ENCODE results near the gene MYDGF. TPM values are rescaled to one million over a fixed set of nuclear protein-coding genes. Genes with fewer than 3 reads are reported as not detected.

MYDGF gene
- total RNA-seq, 4 donors from 2014 or later, result 33.2 to 52.5 (median 41.5) TPM

DNA sequence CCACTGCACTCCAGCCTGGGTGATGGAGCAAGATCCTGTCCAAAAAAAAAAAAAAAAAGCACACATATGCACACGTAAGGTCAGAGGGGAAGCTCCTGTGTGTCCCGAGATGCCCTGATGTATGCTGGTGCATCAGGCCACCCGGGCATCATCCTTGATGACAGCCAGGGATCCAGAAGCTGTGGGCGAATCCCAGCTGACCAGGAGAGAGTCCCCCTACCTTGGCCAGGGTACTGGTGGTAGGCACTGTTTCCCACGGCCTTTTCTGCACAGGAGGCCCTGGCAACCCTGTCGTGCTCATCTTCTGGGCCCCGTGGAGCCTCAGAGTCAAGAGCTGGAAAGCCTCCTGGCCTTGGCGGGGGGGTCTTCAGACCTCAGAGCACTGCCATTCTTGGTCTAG is 14.0 kb downstream of the MYDGF start:
- Histone ChIP-seq H3K4me1 (no peaks in the 10 kb centered on the region), H3K27ac (no peak overlapping the region), H3K36me3 (peaks cover 16 to 90% (median 26%) of the 10 kb centered on the region in 3 donors), H3K9me3 (peaks cover 0 to 4% (median 0%) of the 10 kb centered on the region in 3 donors), H3K4me3 (no peak overlapping the region), H3K27me3 (no peaks in the 10 kb centered on the region)
- 70 to 74% methylated on average over 6 of the region's 8 CpGs for WGBS, 2 donors
- TF ChIP-seq POLR2A (IDR thresholded peaks at IDR 0.05), result no peak
- TF ChIP-seq, protein P1, sequence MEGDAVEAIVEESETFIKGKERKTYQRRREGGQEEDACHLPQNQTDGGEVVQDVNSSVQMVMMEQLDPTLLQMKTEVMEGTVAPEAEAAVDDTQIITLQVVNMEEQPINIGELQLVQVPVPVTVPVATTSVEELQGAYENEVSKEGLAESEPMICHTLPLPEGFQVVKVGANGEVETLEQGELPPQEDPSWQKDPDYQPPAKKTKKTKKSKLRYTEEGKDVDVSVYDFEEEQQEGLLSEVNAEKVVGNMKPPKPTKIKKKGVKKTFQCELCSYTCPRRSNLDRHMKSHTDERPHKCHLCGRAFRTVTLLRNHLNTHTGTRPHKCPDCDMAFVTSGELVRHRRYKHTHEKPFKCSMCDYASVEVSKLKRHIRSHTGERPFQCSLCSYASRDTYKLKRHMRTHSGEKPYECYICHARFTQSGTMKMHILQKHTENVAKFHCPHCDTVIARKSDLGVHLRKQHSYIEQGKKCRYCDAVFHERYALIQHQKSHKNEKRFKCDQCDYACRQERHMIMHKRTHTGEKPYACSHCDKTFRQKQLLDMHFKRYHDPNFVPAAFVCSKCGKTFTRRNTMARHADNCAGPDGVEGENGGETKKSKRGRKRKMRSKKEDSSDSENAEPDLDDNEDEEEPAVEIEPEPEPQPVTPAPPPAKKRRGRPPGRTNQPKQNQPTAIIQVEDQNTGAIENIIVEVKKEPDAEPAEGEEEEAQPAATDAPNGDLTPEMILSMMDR (IDR thresholded peaks at IDR 0.05), result no peak
- intact Hi-C loops (cut with DNase I), result no loop called here
- no peak for DNase-seq

DNA sequence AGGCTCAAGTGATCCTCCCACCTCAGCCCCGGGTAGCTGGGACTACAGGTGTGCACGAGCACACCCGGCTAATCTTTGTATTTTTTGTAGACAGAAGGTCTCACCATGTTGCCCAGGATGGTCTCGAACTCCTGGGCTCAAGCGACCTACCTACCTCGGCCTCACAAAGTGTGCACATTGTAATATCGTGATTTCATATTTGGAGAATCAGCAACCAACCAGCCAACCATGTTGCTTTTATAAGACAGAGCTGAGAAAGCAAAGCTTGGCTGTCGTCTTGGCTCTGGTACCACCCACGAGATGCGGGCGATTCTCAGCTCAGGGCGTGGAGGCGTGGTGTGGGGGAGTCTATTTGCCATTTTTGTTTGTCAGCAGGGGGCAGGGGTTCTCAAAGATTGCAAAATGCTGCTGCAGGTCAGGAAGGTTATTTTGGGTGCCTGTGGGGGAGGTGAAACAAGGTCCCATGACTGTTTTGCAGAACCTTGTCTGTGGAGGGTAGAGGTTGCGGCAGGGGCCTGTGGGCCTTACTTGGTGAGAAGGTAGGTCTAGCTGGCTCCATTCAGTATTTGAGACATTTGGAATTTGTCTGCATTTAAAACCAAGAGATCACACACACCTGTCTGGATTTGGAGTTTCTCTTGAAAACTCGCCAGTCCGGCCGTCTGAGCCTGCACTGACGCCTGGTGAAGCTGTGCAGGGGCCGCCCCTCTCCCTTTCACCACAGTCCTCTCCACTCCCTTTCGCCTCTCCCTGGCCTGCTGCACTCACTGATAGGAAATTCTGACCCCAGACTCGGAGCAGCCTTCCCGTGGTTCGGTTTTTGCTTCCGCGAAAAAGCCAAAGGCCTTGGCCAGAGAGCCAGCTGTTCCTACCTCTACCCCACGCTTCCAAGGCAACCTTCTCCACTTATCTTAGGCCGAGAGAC is 15.4 kb downstream of the MYDGF start:
- no peak overlapping the region for H3K4me3 ChIP-seq
- no peak for TF ChIP-seq POLR2A (IDR thresholded peaks at IDR 0.05)
- TF ChIP-seq, protein P1 (IDR thresholded peaks at IDR 0.05), result no peak
- 77 to 85% methylated on average over 18 to 27 of the region's 27 CpGs for WGBS, 2 donors
- DNase-seq, result no peak
- H3K36me3 ChIP-seq, result peaks cover 7 to 76% (median 26%) of the 10 kb centered on the region in 3 donors
- no peak overlapping the region for H3K27ac ChIP-seq
- H3K9me3 ChIP-seq, result peaks cover 0 to 4% (median 0%) of the 10 kb centered on the region in 3 donors
- intact Hi-C loops (cut with DNase I), result no loop called here
- no peaks in the 10 kb centered on the region for H3K27me3 ChIP-seq
- peaks cover 0 to 9% (median 0%) of the 10 kb centered on the region in 3 donors for H3K4me1 ChIP-seq

DNA sequence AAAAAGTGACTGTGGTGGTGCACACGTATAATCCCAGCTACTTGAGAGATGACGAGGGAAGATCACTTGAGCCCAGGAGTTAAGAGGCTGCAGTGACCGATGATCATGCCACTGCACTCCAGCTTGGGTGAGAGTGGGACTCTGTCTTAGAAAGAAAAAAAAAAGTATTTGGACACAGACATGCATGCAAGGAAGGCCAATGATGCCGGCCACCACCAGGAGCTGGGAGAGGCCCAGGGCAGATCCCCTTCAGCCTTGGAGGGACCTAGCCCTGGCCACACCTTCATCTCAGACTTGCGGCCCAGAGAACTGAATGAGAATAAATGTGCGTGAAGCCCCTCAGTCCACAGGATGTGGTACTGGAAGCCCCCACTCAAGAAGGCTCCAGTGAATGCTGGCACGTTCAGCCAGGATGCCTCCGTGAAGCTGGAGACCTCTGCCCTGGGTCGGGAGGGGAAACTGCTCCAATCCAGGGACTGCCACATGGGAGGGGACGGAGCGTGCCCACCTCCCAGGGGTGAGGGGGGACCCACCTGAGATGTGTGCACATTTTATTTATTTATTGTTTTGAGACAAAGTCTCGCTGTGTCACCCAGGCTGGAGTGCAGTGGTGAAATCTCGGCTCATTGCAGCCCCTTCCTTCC is 16.2 kb downstream of the MYDGF start:
- no peak overlapping the region for H3K27ac ChIP-seq
- WGBS, 2 donors, result 76 to 89% methylated on average over 9 of the region's 13 CpGs
- no peak overlapping the region for H3K4me3 ChIP-seq
- TF ChIP-seq, protein P1 (IDR thresholded peaks at IDR 0.05), result no peak
- TF ChIP-seq POLR2A (IDR thresholded peaks at IDR 0.05), result no peak
- H3K36me3 ChIP-seq, result peaks cover 0 to 68% (median 18%) of the 10 kb centered on the region in 3 donors
- DNase-seq, result no peak
- H3K4me1 ChIP-seq, result peaks cover 0 to 16% (median 0%) of the 10 kb centered on the region in 3 donors
- peaks cover 0 to 4% (median 0%) of the 10 kb centered on the region in 3 donors for H3K9me3 ChIP-seq
- intact Hi-C loops (cut with DNase I), result no loop called here
- no peaks in the 10 kb centered on the region for H3K27me3 ChIP-seq

DNA sequence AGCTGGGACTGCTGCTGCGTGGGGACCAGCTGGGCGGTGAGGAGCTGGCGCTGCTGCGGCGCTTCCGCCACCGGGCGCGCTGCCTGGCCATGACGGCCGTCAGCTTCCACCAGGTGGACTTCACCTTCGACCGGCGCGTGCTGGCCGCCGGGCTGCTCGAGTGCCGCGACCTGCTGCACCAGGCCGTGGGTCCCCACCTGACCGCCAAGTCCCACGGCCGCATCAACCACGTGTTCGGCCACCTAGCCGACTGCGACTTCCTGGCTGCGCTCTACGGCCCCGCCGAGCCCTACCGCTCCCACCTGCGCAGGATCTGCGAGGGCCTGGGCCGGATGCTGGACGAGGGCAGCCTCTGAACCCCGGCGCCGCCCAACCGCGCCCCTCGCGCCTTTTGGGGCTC is 18.1 kb downstream of the MYDGF start:
- H3K27me3 ChIP-seq, result no peaks in the 10 kb centered on the region
- H3K4me1 ChIP-seq, result peaks cover 0 to 29% (median 7%) of the 10 kb centered on the region in 3 donors
- no peak overlapping the region for H3K27ac ChIP-seq
- intact Hi-C loops (cut with DNase I), result no loop called here
- H3K4me3 ChIP-seq, result no peak overlapping the region
- WGBS, 2 donors, result 92 to 98% methylated on average over 17 to 29 of the region's 44 CpGs
- DNase-seq, result no peak
- H3K36me3 ChIP-seq, result peaks cover 0 to 50% (median 4%) of the 10 kb centered on the region in 3 donors
- no peaks in the 10 kb centered on the region for H3K9me3 ChIP-seq
- TF ChIP-seq, protein P1 (IDR thresholded peaks at IDR 0.05), result no peak

DNA sequence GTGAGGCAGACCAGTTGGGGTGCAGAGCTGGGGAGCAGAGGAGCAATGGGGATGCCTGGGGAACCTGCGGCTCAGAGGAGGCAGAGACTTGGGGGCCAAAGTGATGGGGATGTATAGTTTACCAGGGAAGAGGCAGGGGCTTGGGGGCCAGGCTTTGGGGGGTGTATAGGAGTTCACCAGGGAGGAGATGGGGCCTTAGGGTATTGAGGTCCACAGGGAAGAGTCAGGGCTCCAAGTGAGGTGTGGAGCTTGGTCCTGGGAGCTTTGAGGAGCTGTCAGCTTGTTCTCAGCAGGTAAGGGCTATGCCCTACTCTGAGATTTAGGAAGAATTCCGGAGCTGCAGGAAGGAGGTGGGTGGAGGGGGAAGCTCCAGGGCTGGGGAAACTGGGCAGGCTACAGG is 20.0 kb downstream of the MYDGF start:
- DNase-seq, result no peak
- H3K27me3 ChIP-seq, result no peaks in the 10 kb centered on the region
- H3K36me3 ChIP-seq, result peaks cover 0 to 32% (median 4%) of the 10 kb centered on the region in 3 donors
- no peak for TF ChIP-seq POLR2A (IDR thresholded peaks at IDR 0.05)
- TF ChIP-seq, protein P1 (IDR thresholded peaks at IDR 0.05), result no peak
- no peaks in the 10 kb centered on the region for H3K9me3 ChIP-seq
- peaks cover 0 to 35% (median 9%) of the 10 kb centered on the region in 3 donors for H3K4me1 ChIP-seq
- WGBS, 2 donors, result 66 to 73% methylated on average over 2 of the region's 2 CpGs
- no peak overlapping the region for H3K27ac ChIP-seq
- intact Hi-C loops (cut with DNase I), result no loop called here
- H3K4me3 ChIP-seq, result no peak overlapping the region

Measured in esophagus squamous epithelium (tissue), 5 donors.